HG03575 (cell line): ENCODE results near the gene SLAMF1.
A peak's percentile ranks its signal among the peaks of the same experiment; 100 is the strongest.
"Not testable (repeated sequence)": the region's sequence is repeated elsewhere in the genome, so short reads cannot be mapped to it uniquely, and the experiment has no call there.

Source experiments
- ATAC-seq: cut with Tn5 transposase; IDR thresholded peaks from one replicate; pipeline ENCODE4 v1.9.1; 2021; ENCODE audit not compliant: unreplicated experiment, insufficient number of reproducible peaks, low FRiP score; ENCODE audit errors: extremely low read depth

The SLAMF1 gene

GRCh38 chr1:160627677-160628289, 19.1 kb downstream of the SLAMF1 start:
- ATAC-seq = not testable (repeated sequence)

- ATAC-seq = peak; percentile 25
These were observed 20.1 kb downstream of the SLAMF1 start for GRCh38 chr1:160626509-160627342.

- ATAC-seq = no peak
These were observed 20.9 kb downstream of the SLAMF1 start for GRCh38 chr1:160625725-160626498.

GRCh38 chr1:160625321-160625720, 21.5 kb downstream of the SLAMF1 start:
- no peak for ATAC-seq

- ATAC-seq = no peak
These were observed 22.4 kb downstream of the SLAMF1 start for GRCh38 chr1:160624464-160624863.

- no peak for ATAC-seq
These were observed 23.0 kb downstream of the SLAMF1 start for GRCh38 chr1:160623862-160624261.

GRCh38 chr1:160623227-160623633, 23.6 kb downstream of the SLAMF1 start:
- ATAC-seq = no peak

- no peak for ATAC-seq
These were observed 24.2 kb downstream of the SLAMF1 start for GRCh38 chr1:160622501-160623226.

- no peak for ATAC-seq
These were observed 25.0 kb downstream of the SLAMF1 start for GRCh38 chr1:160621633-160622413.

GRCh38 chr1:160620942-160621632, 25.8 kb downstream of the SLAMF1 start:
- no peak for ATAC-seq

- no peak for ATAC-seq
These were observed 27.0 kb downstream of the SLAMF1 start for GRCh38 chr1:160619742-160620277.

GRCh38 chr1:160618763-160619274, 28.0 kb downstream of the SLAMF1 start:
- no peak for ATAC-seq

- no peak for ATAC-seq
These were observed 28.5 kb downstream of the SLAMF1 start for GRCh38 chr1:160618327-160618726.

- ATAC-seq = no peak
These were observed 31.2 kb downstream of the SLAMF1 start for GRCh38 chr1:160615660-160616059.

GRCh38 chr1:160614410-160614809, 32.4 kb downstream of the SLAMF1 start:
- ATAC-seq = no peak

GRCh38 chr1:160612613-160613218, 34.1 kb downstream of the SLAMF1 start:
- ATAC-seq = no peak
